Activated B cell treated with CpG ODN at 0.5 μM for 24 hours (primary cell): ENCODE results near the gene ST3GAL5. TPM values are rescaled to one million over a fixed set of nuclear protein-coding genes. Genes with fewer than 3 reads are reported as not detected.

ENCODE experiments used
- ATAC-seq: fragments of 200-7000 bp; cut with Tn5 transposase; one replicate; pipeline ENCODE4 v1.10.0; 2021; ENCODE audit warnings: low read depth, mild to moderate bottlenecking, moderate library complexity
- CTCF ChIA-PET: fragments of 350-600 bp; sonication (Branson Sonifier 250); formaldehyde crosslinking; loops from one replicate; lab custom pipeline; 2021; ENCODE audit warnings: antibody characterized with exemption; lab: Charles Lee
- POLR2A ChIA-PET: fragments of 350-600 bp; sonication (Branson Sonifier 250); formaldehyde crosslinking; loops from one replicate; lab custom pipeline; 2021; ENCODE audit warnings: antibody characterized with exemption; lab: Charles Lee
- DNase-seq: peaks from one replicate; pipeline ENCODE4 v3.0.0; 2022
- H3K27ac Mint-ChIP-seq: one replicate; pipeline ENCODE4 v1.8.0; 2020; ENCODE audit warnings: mixed read lengths
- H3K27me3 Mint-ChIP-seq: one replicate; pipeline ENCODE4 v1.8.0; 2021; ENCODE audit warnings: mixed read lengths
- H3K36me3 Mint-ChIP-seq: one replicate; pipeline ENCODE4 v1.8.0; 2021; ENCODE audit warnings: low read depth, mixed read lengths
- H3K4me1 Mint-ChIP-seq: one replicate; pipeline ENCODE4 v1.8.0; 2021; ENCODE audit warnings: mixed read lengths
- H3K4me3 Mint-ChIP-seq: one replicate; pipeline ENCODE4 v1.8.0; 2020; ENCODE audit warnings: mild to moderate bottlenecking, mixed read lengths
- H3K9me3 Mint-ChIP-seq: one replicate; pipeline ENCODE4 v1.8.0; 2020; ENCODE audit warnings: mixed read lengths
- intact Hi-C: fragments of 100-400 bp; cut with micrococcal nuclease; formaldehyde crosslinking; loops from one replicate; pipeline ENCODE4 v1.15.1; 2024
- total RNA-seq: library from RNA; stranded (reverse); gene quantifications from 2 replicates; pipeline ENCODE4 v1.2.3, GENCODE V29; 2022
- TF ChIP-seq, protein P1 (sequence below): fragments of 200-600 bp; IDR thresholded peaks from one replicate; pipeline ENCODE4 v1.8.0; 2022; ENCODE audit warnings: antibody characterized with exemption, mild to moderate bottlenecking

The ST3GAL5 gene
- total RNA-seq, 1 donor from 2014 or later, result 70.7 TPM

GRCh38 chr2:85826990-85827878 lies 61.6 kb downstream of the ST3GAL5 start:
- H3K27me3 Mint-ChIP-seq, result peaks cover 2% of the 10 kb centered on the region
- ATAC-seq, result peak; percentile 99
- intact Hi-C loops, result loop anchor here (1.0 to 5.0 kb wide), 4 partner anchors 62 to 370 kb away; partner anchors contain the start of genes IMMT and MRPL35
- ChIA-PET POLR2A (interaction anchor here (0.5 to 4.3 kb wide), 12 partner anchors 25 to 614 kb away, joined by 3 to 36 read pairs (median 5); partner anchors contain the start of genes KDM3A, POLR1A, PTCD3 and ST3GAL5), CTCF (interaction anchor here (0.6 to 10.9 kb wide), 49 partner anchors 9 to 311 kb away, joined by 3 to 236 read pairs (median 4); partner anchors contain the start of genes POLR1A, PTCD3 and ST3GAL5)
- peak; percentile 77 for DNase-seq
- H3K27ac Mint-ChIP-seq, result peak overlapping the region; percentile 62
- TF ChIP-seq, protein P1, sequence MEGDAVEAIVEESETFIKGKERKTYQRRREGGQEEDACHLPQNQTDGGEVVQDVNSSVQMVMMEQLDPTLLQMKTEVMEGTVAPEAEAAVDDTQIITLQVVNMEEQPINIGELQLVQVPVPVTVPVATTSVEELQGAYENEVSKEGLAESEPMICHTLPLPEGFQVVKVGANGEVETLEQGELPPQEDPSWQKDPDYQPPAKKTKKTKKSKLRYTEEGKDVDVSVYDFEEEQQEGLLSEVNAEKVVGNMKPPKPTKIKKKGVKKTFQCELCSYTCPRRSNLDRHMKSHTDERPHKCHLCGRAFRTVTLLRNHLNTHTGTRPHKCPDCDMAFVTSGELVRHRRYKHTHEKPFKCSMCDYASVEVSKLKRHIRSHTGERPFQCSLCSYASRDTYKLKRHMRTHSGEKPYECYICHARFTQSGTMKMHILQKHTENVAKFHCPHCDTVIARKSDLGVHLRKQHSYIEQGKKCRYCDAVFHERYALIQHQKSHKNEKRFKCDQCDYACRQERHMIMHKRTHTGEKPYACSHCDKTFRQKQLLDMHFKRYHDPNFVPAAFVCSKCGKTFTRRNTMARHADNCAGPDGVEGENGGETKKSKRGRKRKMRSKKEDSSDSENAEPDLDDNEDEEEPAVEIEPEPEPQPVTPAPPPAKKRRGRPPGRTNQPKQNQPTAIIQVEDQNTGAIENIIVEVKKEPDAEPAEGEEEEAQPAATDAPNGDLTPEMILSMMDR, result peak; percentile 32
- H3K36me3 Mint-ChIP-seq, result no peaks in the 10 kb centered on the region
- H3K9me3 Mint-ChIP-seq, result no peaks in the 10 kb centered on the region
- peak overlapping the region; percentile 66 for H3K4me3 Mint-ChIP-seq
- peaks cover 29% of the 10 kb centered on the region for H3K4me1 Mint-ChIP-seq

DNA sequence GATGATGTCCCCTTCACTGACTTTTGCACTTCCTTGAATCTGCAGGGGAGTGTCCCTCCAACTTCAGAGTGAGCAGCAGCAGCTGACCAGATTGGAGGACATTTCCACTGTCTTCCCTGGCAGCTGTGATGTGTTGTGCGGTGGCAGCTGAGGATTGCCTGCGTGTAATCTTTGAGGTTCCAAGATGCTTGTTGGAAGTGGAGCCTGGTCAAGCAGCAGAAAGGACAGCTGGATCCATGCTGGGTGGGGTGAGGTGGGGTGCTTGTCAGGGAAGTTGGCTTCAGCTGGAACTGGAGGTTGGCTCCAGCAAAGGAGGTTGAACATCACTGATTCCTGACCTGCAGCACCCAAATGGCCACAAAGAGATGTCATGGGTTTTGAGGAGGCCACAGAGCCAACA lies 64.8 kb downstream of the ST3GAL5 start:
- CTCF ChIA-PET, result interaction anchor here (1.0 to 10.9 kb wide), 5 partner anchors 10 to 255 kb away, joined by 3 to 206 read pairs (median 5); partner anchors contain the start of gene ST3GAL5
- ATAC-seq, result no peak
- TF ChIP-seq, protein P1, result no peak
- intact Hi-C loops, result no loop called here
- no peak overlapping the region for H3K4me3 Mint-ChIP-seq
- no peak overlapping the region for H3K27ac Mint-ChIP-seq
- POLR2A ChIA-PET, result no interaction called here
- peaks cover 4% of the 10 kb centered on the region for H3K27me3 Mint-ChIP-seq
- H3K36me3 Mint-ChIP-seq, result no peaks in the 10 kb centered on the region
- peaks cover 15% of the 10 kb centered on the region for H3K4me1 Mint-ChIP-seq
- H3K9me3 Mint-ChIP-seq, result no peaks in the 10 kb centered on the region
- DNase-seq, result no peak

DNA sequence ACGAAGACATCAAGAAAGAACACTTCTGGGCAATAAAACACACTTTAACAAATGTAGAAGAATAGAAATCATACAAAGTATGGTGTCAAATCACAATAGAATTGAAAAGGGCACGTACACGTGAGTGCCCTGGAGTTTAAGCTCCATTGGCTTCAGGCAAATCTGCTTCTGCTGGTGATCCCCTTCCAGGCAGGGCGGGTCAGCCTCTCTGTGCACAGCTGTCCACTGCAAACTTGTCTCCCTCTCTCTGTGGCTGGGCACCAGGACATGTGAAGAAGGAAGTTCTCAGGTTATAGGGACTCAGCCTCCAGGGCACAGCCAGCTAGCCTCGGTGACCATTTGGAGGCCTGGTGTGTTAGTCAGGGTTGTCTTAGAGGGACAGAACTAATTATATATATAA lies 66.0 kb downstream of the ST3GAL5 start:
- ChIA-PET CTCF (interaction anchor here (3.1 kb wide), 1 partner anchor 258 kb away, joined by 8 read pairs; no protein-coding TSS in a partner anchor), POLR2A (no interaction called here)
- H3K4me1 Mint-ChIP-seq, result peaks cover 10% of the 10 kb centered on the region
- no peaks in the 10 kb centered on the region for H3K36me3 Mint-ChIP-seq
- no peak overlapping the region for H3K4me3 Mint-ChIP-seq
- DNase-seq (no peak), ATAC-seq (no peak)
- TF ChIP-seq, protein P1, result no peak
- intact Hi-C loops, result no loop called here
- peaks cover 10% of the 10 kb centered on the region for H3K27me3 Mint-ChIP-seq
- no peak overlapping the region for H3K27ac Mint-ChIP-seq
- H3K9me3 Mint-ChIP-seq, result no peaks in the 10 kb centered on the region

- Mint-ChIP-seq H3K9me3 (no peaks in the 10 kb centered on the region), H3K4me1 (no peaks in the 10 kb centered on the region), H3K4me3 (no peak overlapping the region), H3K27ac (no peak overlapping the region), H3K36me3 (no peaks in the 10 kb centered on the region), H3K27me3 (peaks cover 12% of the 10 kb centered on the region)
- ATAC-seq (no peak), DNase-seq (no peak)
- TF ChIP-seq, protein P1, result no peak
- ChIA-PET CTCF (interaction anchor here (3.1 kb wide), 1 partner anchor 260 kb away, joined by 8 read pairs; no protein-coding TSS in a partner anchor), POLR2A (no interaction called here)
- intact Hi-C loops, result no loop called here
Measured at GRCh38 chr2:85819811-85820510, 68.8 kb downstream of the ST3GAL5 start.
